GM19467 (cell line): ENCODE measurements around the gene SCAPER.

Source experiments
- ATAC-seq: cut with Tn5 transposase; IDR thresholded peaks from one replicate; pipeline ENCODE4 v1.9.1; 2021; ENCODE audit warnings: mild to moderate bottlenecking, moderate library complexity; ENCODE audit not compliant: unreplicated experiment

SCAPER gene

GRCh38 chr15:76343313-76343996 is 561.7 kb downstream of the SCAPER start:
- no peak for ATAC-seq

DNA sequence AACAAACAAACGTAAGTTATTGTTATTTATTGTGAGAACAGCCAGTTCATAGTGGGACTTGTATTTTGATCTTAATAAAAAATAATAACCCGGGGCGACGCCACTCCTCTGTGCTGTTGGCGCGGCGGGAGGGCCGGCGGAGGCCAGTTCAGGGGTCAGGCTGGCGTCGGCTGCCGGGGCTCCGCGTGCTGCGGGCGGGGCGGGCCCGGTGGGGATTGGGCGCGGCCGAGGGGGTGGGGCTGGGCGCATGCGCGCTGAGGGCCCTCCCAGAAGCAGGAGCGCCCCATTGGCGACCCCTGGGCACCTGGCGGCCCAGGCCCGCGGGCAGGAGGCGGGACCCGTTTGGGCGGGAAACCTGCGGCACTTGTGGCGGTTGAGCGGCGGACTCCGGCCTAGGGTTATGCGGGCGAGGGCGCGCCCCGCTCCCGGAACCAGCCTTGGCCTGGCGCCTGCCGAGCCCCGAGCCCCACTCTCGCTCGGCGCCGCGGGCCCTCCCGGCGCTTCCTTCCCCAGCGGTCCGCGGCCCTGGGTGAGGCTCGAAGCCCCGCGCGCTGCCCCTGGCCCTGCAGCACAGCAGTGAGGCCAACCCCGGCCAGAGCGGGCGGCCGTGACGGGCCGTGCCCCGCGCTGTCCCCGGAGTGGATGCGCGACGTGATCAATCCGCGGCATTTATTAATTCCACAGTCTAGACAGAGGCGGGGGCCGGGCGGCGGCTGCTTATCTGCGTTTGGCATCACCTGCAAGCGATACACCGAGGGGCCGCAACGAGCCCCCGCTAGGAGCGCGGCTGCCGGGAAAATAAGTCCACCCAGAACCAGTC is 562.5 kb downstream of the SCAPER start:
- ATAC-seq = no peak

DNA sequence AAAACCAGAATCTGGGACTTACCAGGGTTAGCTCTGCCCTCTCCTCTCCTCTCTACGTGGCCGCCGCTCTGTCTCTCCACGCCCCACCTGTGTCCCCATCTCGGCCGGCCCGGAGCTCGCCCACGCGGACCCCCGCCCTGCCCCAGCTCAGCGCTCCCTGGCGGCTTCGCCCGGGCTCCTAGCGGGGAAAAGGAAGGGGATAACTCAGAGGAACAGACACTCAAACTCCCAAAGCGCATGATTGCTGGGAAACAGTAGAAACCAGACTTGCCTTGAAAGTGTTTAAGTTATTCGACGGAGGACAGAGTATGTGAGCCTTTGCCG is 563.1 kb downstream of the SCAPER start:
- no peak for ATAC-seq

DNA sequence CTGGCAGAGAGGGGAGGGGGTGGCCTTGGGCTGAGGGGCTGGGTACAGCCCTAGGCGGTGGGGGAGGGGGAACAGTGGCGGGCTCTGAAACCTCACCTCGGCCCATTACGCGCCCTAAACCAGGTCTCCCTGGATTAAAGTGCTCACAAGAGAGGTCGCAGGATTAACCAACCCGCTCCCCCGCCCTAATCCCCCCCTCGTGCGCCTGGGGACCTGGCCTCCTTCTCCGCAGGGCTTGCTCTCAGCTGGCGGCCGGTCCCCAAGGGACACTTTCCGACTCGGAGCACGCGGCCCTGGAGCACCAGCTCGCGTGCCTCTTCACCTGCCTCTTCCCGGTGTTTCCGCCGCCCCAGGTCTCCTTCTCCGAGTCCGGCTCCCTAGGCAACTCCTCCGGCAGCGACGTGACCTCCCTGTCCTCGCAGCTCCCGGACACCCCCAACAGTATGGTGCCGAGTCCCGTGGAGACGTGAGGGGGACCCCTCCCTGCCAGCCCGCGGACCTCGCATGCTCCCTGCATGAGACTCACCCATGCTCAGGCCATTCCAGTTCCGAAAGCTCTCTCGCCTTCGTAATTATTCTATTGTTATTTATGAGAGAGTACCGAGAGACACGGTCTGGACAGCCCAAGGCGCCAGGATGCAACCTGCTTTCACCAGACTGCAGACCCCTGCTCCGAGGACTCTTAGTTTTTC is 563.6 kb downstream of the SCAPER start:
- ATAC-seq = no peak

DNA sequence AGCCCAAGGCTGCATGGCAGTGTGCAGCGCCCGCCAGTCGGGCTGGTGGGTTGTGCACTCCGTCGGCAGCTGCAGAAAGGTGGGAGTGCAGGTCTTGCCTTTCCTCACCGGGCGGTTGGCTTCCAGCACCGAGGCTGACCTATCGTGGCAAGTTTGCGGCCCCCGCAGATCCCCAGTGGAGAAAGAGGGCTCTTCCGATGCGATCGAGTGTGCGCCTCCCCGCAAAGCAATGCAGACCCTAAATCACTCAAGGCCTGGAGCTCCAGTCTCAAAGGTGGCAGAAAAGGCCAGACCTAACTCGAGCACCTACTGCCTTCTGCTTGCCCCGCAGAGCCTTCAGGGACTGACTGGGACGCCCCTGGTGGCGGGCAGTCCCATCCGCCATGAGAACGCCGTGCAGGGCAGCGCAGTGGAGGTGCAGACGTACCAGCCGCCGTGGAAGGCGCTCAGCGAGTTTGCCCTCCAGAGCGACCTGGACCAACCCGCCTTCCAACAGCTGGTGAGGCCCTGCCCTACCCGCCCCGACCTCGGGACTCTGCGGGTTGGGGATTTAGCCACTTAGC is 564.3 kb downstream of the SCAPER start:
- ATAC-seq = no peak

DNA sequence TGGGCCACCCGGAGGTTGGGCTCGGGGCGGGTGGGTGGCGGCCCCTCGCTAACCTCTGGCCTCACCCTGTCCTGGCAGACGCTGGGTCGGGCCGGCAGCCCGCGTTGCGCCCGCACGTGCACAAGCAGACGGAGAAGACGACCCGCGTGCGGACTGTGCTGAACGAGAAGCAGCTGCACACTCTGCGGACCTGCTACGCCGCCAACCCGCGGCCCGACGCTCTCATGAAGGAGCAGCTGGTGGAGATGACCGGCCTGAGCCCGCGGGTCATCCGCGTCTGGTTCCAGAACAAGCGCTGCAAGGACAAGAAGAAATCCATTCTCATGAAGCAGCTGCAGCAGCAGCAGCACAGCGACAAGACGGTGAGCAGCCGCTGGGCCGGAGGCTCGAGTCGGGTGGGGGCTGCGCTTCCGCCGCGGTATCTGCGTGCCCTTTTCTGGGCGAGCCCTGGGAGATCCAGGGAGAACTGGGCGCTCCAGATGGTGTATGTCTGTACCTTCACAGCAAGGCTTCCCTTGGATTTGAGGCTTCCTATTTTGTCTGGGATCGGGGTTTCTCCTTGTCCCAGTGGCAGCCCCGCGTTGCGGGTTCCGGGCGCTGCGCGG is 564.8 kb downstream of the SCAPER start:
- ATAC-seq = no peak

DNA sequence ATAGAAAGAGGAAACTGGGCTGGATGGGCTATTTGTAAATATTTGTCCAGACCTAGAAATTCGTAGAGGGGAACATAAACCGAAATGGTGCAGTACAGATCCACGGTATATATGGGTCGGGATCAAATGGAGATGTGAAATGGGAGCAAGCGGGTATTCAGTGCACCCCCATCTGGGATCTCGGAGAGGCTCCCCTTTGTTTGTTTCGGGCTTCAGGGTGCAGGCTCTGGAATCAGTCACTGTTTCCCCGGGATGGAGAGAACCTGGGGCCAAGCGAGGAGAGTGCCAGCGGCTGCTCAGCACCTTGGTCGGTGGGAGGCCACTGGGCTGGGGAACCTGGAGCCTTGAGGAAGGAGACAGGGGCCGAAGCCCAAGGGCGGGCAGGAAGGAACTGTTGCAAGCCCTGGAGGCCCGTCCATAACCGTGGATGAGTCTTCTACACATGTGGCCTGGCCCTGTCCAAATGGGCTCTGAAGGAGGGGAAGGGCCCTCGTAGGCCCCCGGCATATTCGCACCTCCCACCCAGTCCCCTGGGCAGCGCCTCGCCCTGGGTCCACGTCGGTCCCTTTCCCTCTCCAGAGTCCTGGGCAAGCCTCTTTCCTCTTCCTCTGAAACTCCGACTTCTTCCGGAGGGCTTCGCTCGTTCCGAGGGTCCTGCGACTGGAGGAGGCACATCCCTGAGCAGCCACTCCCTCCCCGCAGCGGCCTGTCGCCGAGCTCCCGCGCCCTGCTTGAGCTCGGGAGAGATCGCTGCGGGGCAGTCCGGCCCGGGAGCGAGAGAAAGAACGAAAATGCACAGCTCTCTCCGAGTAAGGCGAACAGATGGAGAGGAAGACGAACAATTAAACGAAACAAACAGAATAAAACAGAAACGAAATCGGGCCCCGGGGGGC is 565.6 kb downstream of the SCAPER start:
- ATAC-seq = no peak

GRCh38 chr15:76338486-76339304 is 566.4 kb downstream of the SCAPER start:
- ATAC-seq = no peak

GRCh38 chr15:76337696-76338485 is 567.2 kb downstream of the SCAPER start:
- ATAC-seq = no peak

DNA sequence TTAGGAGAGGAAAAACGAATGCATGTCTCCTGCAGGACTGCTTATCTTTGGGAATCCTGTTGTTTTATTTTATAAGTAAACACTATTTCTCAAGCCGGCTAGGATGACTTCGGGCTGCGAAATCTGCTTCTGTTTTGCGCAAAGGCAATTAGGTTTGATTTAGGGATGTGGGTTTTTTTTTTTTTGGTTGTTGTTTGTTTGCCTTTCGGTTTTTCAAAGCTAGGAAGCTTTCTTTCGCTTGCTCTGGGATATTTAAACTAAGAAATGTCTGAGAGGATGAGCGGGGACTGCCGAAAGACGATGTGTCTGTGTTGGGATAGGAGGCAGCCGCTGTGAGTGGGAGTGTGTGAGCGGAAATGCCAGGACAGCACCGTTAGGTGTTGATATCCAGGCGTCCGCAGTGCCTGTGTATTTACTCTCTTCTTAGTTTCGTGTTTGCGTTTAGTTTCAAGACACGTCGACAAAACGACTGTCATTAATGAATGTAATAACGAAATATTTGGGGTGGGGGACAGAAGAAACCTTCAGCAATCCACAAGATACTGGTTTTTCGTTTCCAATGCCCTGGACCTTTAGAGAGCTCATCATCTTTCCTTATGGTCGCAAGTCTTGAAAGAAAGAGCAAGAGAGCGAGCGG is 568.0 kb downstream of the SCAPER start:
- ATAC-seq = no peak

GRCh38 chr15:76336254-76337058 is 568.7 kb downstream of the SCAPER start, which contains the start of gene ISL2:
ISL2 (plus strand) TSS chr15:76336773; CDS start chr15:76336884, 111 bp downstream.
- peak; percentile 50 for ATAC-seq

- peak; percentile 22 for ATAC-seq
These were observed 569.6 kb downstream of the SCAPER start for GRCh38 chr15:76335307-76336253.

DNA sequence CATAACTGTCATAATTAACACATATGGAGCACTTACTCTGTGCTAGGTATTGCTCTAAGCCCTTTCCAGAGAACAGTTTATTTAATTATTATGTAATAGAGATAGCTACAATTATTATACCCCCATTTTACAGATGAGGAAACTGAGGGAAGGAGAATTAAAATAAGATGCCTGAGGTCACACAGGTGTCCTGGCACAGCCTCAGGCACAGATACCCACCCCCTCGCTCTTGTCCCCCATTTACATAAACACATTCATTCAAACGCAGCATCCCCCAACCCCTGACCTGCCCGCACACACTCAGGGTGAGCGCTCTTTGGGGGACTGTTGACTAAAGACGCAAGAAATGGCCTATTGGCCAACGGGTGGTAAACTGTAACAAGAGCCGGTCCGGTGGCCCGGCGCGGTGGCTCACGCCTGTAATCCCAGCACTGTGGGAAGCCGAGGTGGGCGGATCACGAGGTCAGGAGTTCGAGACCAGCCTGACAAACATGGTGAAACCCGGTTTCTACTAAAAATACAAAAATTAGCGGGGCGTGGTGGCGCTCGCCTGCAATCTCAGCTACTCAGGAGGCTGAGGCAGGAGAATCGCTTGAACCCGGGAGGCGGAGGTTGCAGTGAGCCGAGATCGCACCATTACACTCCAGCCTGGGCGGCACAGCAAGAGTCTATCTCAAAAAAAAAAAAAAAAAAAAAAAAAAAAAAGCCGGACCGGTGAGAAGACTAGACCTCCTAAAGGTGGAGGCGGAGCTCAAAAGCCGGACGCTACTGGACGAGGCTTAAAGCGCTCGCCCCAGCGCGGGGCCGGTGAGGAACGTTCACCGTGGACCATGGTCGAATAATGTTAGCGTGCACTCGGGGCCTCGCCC is 570.5 kb downstream of the SCAPER start:
- ATAC-seq = no peak

DNA sequence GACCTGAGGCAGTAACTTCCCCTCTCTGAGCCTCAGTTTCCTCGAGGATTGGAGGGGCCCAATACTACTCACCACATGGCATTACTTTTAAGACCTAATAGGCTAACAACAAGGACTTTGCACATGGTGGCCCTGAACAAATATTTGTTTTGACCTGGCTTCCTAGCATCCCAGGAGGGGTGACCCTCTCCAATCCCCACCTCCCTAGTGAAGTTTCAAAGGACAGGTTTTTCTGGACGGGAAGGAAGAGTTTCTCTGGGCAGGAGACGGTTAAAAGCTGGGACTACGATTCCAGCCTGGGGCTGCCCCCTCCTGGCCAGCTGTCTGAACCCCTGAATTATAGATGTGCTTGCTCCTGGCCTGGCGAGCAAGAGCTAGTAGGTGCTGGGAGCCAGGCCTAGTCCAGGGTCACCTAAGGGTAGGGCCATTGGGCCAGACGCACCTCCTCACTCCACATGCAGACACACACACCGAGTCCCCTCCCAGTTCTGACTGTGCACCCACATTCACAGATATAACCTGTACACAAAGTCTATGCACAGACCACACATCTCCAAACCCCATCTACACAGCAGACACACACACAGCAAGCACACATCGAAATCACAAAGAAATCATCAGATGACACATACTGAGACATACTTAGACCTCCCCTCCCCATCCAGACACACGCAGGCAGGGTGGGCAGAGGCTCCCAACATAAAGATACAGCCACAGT is 571.3 kb downstream of the SCAPER start:
- no peak for ATAC-seq
